Hepatocyte (in vitro differentiated cells): ENCODE measurements around the gene NDUFA8.
A peak's percentile ranks its signal among the peaks of the same experiment; 100 is the strongest.

Source experiments
- EZH2 ChIP-seq: fragments of 200-600 bp; sonication (generic); IDR thresholded peaks from 2 replicates; pipeline ENCODE4 v1.6.1; 2016; ENCODE audit warnings: antibody characterized with exemption, mild to moderate bottlenecking, borderline replicate concordance
- TF ChIP-seq, protein P1 (sequence below): fragments of 200-600 bp; sonication (generic); IDR thresholded peaks from 2 replicates; pipeline ENCODE4 v1.5.1; 2016; ENCODE audit warnings: antibody characterized with exemption, mild to moderate bottlenecking; ENCODE audit not compliant: poor library complexity

DNA sequence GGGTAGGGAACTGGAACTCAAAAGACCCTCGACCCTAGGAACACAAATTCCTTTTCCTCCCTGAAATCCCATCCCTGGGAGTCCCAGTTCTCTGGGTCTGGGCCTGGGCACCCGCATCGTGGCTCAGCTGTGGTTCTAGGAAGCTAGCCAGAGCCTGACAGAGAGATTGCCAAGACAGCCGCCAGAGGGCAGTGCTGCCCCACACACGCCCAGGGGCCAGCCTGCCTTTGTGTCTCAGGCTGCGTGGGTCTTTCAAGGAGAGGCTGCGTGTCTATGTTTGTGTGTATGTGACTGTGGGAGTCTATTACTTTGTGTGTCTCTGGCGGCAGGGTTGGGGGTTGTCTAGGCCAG, 34.4 kb downstream of the NDUFA8 start:
- TF ChIP-seq, protein P1, sequence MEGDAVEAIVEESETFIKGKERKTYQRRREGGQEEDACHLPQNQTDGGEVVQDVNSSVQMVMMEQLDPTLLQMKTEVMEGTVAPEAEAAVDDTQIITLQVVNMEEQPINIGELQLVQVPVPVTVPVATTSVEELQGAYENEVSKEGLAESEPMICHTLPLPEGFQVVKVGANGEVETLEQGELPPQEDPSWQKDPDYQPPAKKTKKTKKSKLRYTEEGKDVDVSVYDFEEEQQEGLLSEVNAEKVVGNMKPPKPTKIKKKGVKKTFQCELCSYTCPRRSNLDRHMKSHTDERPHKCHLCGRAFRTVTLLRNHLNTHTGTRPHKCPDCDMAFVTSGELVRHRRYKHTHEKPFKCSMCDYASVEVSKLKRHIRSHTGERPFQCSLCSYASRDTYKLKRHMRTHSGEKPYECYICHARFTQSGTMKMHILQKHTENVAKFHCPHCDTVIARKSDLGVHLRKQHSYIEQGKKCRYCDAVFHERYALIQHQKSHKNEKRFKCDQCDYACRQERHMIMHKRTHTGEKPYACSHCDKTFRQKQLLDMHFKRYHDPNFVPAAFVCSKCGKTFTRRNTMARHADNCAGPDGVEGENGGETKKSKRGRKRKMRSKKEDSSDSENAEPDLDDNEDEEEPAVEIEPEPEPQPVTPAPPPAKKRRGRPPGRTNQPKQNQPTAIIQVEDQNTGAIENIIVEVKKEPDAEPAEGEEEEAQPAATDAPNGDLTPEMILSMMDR, result peak; percentile 97
- TF ChIP-seq EZH2, result no peak
